Panc1 (cell line): ENCODE data around the gene CDH6. TPM values are rescaled to one million over a fixed set of nuclear protein-coding genes. Genes with fewer than 3 reads are reported as not detected.

Source experiments
- ATAC-seq: fragments of 200-7000 bp; cut with Tn5 transposase; 2 replicates; pipeline ENCODE4 v1.9.1; 2020; ENCODE audit warnings: mild to moderate bottlenecking, moderate library complexity
- BruUV-seq: library from RNA; stranded (reverse); fragments of 400-500 nt; replicated peaks from 2 replicates; lab custom pipeline; 2021; lab: Mats Ljungman, UMichigan
- CTCF ChIA-PET: fragments of 300-600 bp; sonication (Branson Sonifier 250); formaldehyde crosslinking; loops from one replicate; lab custom pipeline; 2022; ENCODE audit warnings: antibody characterized with exemption; lab: Charles Lee
- POLR2A ChIA-PET: fragments of 300-600 bp; sonication (Branson Sonifier 250); formaldehyde crosslinking; loops from one replicate; lab custom pipeline; 2022; ENCODE audit warnings: antibody characterized with exemption; lab: Charles Lee
- DNase-seq: peaks from one replicate; pipeline ENCODE4 v3.0.0-alpha.2; 2010; ENCODE audit warnings: low read depth, low spot score
- H3K27ac ChIP-seq: 2 replicates; pipeline ENCODE4 v1.5.1; 2011; ENCODE audit warnings: mild to moderate bottlenecking, low read length, inconsistent platforms
- H3K27me3 ChIP-seq: fragments of 200-500 bp; sonication (Bioruptor generic); 2 replicates; pipeline ENCODE4 v1.6.0; 2014; ENCODE audit warnings: low read length, inconsistent platforms; ENCODE audit not compliant: control insufficient read depth, insufficient read depth
- H3K36me3 ChIP-seq: fragments of 200-500 bp; sonication (Bioruptor generic); 2 replicates; pipeline ENCODE4 v1.5.1; 2014; ENCODE audit warnings: inconsistent platforms, mild to moderate bottlenecking, low read length, moderate library complexity; ENCODE audit not compliant: control insufficient read depth, insufficient read depth
- H3K4me1 ChIP-seq: 2 replicates; pipeline ENCODE4 v1.5.1; 2011; ENCODE audit warnings: inconsistent platforms, mild to moderate bottlenecking, low read length, moderate library complexity; ENCODE audit not compliant: control insufficient read depth, insufficient read depth
- H3K4me3 ChIP-seq, 2 experiments: 2 replicates each; pipeline ENCODE4 v1.5.1; 2011 to 2012; ENCODE audit warnings: low read depth in 2 of 2, low read length in 2 of 2, mild to moderate bottlenecking in 2 of 2, inconsistent platforms in 1 of 2, moderate library complexity in 1 of 2
- H3K9me3 ChIP-seq: fragments of 200-500 bp; sonication (Bioruptor generic); 2 replicates; pipeline ENCODE4 v1.5.1; 2014; ENCODE audit warnings: low read depth, mild to moderate bottlenecking, inconsistent platforms, low read length, moderate library complexity; ENCODE audit not compliant: control insufficient read depth, insufficient read depth
- POLR2AphosphoS5 ChIP-seq: IDR thresholded peaks from 2 replicates; pipeline ENCODE4 v1.6.1; 2012; ENCODE audit warnings: mild to moderate bottlenecking, low read depth, low read length, moderate library complexity
- REST ChIP-seq, 2 experiments: IDR thresholded peaks; 2 replicates each; pipeline ENCODE4 v1.6.1; 2011 to 2012; ENCODE audit warnings: low read depth in 2 of 2, control low read depth in 1 of 2, low read length in 1 of 2, mild to moderate bottlenecking in 1 of 2, moderate library complexity in 1 of 2; ENCODE audit not compliant: insufficient read depth in 1 of 2
- SIN3A ChIP-seq: IDR thresholded peaks from 2 replicates; pipeline ENCODE4 v1.6.1; 2012; ENCODE audit warnings: low read depth, mild to moderate bottlenecking, low read length, moderate library complexity, borderline replicate concordance; ENCODE audit not compliant: insufficient read depth
- TCF7L2 ChIP-seq: IDR thresholded peaks from 2 replicates; pipeline ENCODE4 v1.6.1; 2011; ENCODE audit warnings: mild to moderate bottlenecking, low read depth, low read length, inconsistent platforms
- in situ Hi-C: cut with HindIII; loops from 2 replicates; pipeline ENCODE4 v1.10.0; 2016; ENCODE audit warnings: low sequenced_read_pairs, low pct_unique_long_range_greater_than_20kb
- intact Hi-C: fragments of 100-400 bp; cut with micrococcal nuclease; formaldehyde crosslinking; loops from one replicate; pipeline ENCODE4 v1.10.0; 2022; ENCODE audit not compliant: unreplicated experiment
- total RNA-seq: library from RNA; stranded (reverse); gene quantifications from one replicate; pipeline ENCODE4 v1.2.1, GENCODE V29; 2021; ENCODE audit not compliant: unreplicated experiment
- TF ChIP-seq, protein P1 (sequence below): fragments of 450-650 bp; IDR thresholded peaks from 2 replicates; pipeline ENCODE4 v1.5.1; 2017; ENCODE audit warnings: mild to moderate bottlenecking

The CDH6 gene
- total RNA-seq, 1 experiment from 2014 or later, result 0.36 TPM

GRCh38 chr5:31350395-31350794 is 156.9 kb downstream of the CDH6 start:
- H3K27ac ChIP-seq, result no peak overlapping the region
- H3K9me3 ChIP-seq, result no peaks in the 10 kb centered on the region
- POLR2A ChIA-PET, result no interaction called here
- intact Hi-C loops, result no loop called here
- DNase-seq, result no peak
- in situ Hi-C loops, result no loop called here
- H3K27me3 ChIP-seq, result peaks cover 4% of the 10 kb centered on the region; the same call in 1 of the 2 replicates
- CTCF ChIA-PET, result no interaction called here
- BruUV-seq, result no TSS peak
- no peak overlapping the region for H3K4me3 ChIP-seq
- H3K4me1 ChIP-seq, result no peaks in the 10 kb centered on the region
- no peak for ATAC-seq
- TF ChIP-seq TCF7L2 (no peak), REST (IDR thresholded peaks at IDR 0.05; ENCODE audit: insufficient read depth in 1 of 2, low read depth in 2 of 2, low read length in 1 of 2) (no peak), POLR2AphosphoS5 (no peak), SIN3A (no peak)
- TF ChIP-seq, protein P1, sequence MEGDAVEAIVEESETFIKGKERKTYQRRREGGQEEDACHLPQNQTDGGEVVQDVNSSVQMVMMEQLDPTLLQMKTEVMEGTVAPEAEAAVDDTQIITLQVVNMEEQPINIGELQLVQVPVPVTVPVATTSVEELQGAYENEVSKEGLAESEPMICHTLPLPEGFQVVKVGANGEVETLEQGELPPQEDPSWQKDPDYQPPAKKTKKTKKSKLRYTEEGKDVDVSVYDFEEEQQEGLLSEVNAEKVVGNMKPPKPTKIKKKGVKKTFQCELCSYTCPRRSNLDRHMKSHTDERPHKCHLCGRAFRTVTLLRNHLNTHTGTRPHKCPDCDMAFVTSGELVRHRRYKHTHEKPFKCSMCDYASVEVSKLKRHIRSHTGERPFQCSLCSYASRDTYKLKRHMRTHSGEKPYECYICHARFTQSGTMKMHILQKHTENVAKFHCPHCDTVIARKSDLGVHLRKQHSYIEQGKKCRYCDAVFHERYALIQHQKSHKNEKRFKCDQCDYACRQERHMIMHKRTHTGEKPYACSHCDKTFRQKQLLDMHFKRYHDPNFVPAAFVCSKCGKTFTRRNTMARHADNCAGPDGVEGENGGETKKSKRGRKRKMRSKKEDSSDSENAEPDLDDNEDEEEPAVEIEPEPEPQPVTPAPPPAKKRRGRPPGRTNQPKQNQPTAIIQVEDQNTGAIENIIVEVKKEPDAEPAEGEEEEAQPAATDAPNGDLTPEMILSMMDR, result no peak
- no peaks in the 10 kb centered on the region for H3K36me3 ChIP-seq

DNA sequence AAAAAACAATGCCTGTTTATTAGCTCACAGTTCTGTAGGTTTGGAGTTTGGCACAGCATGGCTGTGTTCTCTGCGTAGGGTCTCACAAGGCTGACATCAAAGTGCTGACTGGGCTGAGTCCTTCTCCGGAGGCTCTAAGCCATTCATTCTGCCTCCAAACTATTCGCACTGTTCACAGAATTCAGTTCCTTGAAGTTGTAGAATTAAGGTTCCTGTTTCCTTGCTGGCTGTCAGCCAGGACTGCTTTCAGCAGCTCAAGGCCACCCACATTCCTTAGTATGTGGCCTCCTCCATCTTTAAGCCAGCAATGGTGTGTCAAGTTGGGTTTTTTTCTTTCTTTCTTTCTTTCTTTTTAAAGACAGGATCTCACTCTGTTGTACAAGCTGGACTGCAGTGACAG is 161.9 kb downstream of the CDH6 start:
- no peak overlapping the region for H3K27ac ChIP-seq
- ChIA-PET POLR2A (no interaction called here), CTCF (no interaction called here)
- intact Hi-C loops, result no loop called here
- DNase-seq (no peak), ATAC-seq (no peak)
- TF ChIP-seq, protein P1, result no peak
- no peak for TF ChIP-seq POLR2AphosphoS5
- TF ChIP-seq REST (IDR thresholded peaks at IDR 0.05; ENCODE audit: insufficient read depth in 1 of 2, low read depth in 2 of 2, low read length in 1 of 2), result no peak
- no peak for TF ChIP-seq TCF7L2
- no peak for TF ChIP-seq SIN3A
- no peaks in the 10 kb centered on the region for H3K36me3 ChIP-seq
- in situ Hi-C loops, result no loop called here
- H3K9me3 ChIP-seq, result no peaks in the 10 kb centered on the region
- BruUV-seq, result no TSS peak
- H3K4me3 ChIP-seq, result no peak overlapping the region
- no peaks in the 10 kb centered on the region for H3K4me1 ChIP-seq
- peaks cover 4% of the 10 kb centered on the region; the same call in 1 of the 2 replicates for H3K27me3 ChIP-seq
